ENCODE measurements around the gene MITF. TPM values are rescaled to one million over a fixed set of nuclear protein-coding genes. Genes with fewer than 3 reads are reported as not detected.

Gene MITF
- total RNA-seq, 2 experiments from 2014 or later = not detected

- POLR2A ChIA-PET = no interaction called here
These were observed 1.1 kb downstream of the MITF start for GRCh38 chr3:69740103-69741021.

GRCh38 chr3:69741032-69741767, 1.9 kb downstream of the MITF start:
- TF ChIP-seq CTCF (conservative IDR thresholded peaks at IDR 0.05; ENCODE audit: low read length) (no peak), EZH2phosphoT487 (IDR thresholded peaks at IDR 0.05; ENCODE audit: borderline replicate concordance, low read depth, low read length) (no peak)

More at GRCh38 chr3:69740103-69741021, 1.1 kb downstream of the MITF start:
- H3K36me3 ChIP-seq (ENCODE audit: insufficient read depth, low read length) = no peaks in the 10 kb centered on the region
- no peaks in the 10 kb centered on the region; the same call in 1 of the 2 replicates for H3K9me2 ChIP-seq (ENCODE audit: insufficient read depth, low read length)
- no peak for DNase-seq (ENCODE audit: low spot score)
- intact Hi-C loops (cut with micrococcal nuclease; ENCODE audit: unreplicated experiment) = no loop called here
- H3K79me2 ChIP-seq (ENCODE audit: insufficient read depth, low read depth, low read length) = no peaks in the 10 kb centered on the region
- H4K20me1 ChIP-seq (ENCODE audit: insufficient read depth, low read length) = no peaks in the 10 kb centered on the region
- no peak overlapping the region for H3K4me2 ChIP-seq (ENCODE audit: low read length)
- no peak overlapping the region for H3K27ac ChIP-seq (ENCODE audit: low read depth, low read length, poor library complexity, severe bottlenecking)
- H2AFZ ChIP-seq (ENCODE audit: low read length) = no peak overlapping the region
- TF ChIP-seq EZH2phosphoT487 (IDR thresholded peaks at IDR 0.05; ENCODE audit: borderline replicate concordance, low read depth, low read length) (no peak), CTCF (conservative IDR thresholded peaks at IDR 0.05; ENCODE audit: low read length) (no peak)
- H3K9me3 ChIP-seq (ENCODE audit: low read length) = no peaks in the 10 kb centered on the region
- no peaks in the 10 kb centered on the region for H3K4me1 ChIP-seq (ENCODE audit: insufficient read depth, low read length, poor library complexity, severe bottlenecking)
- CTCF ChIA-PET (ENCODE audit: unreplicated experiment) = no interaction called here
- no TSS peak for BruUV-seq (replicated peaks)
- no peak overlapping the region for H3K4me3 ChIP-seq (ENCODE audit: low read depth, low read length, poor library complexity, severe bottlenecking)

More at GRCh38 chr3:69741032-69741767, 1.9 kb downstream of the MITF start:
- Histone ChIP-seq H4K20me1 (ENCODE audit: insufficient read depth, low read length) (no peaks in the 10 kb centered on the region), H3K4me3 (ENCODE audit: low read depth, low read length, poor library complexity, severe bottlenecking) (no peak overlapping the region), H3K27ac (ENCODE audit: low read depth, low read length, poor library complexity, severe bottlenecking) (no peak overlapping the region), H3K9me2 (ENCODE audit: insufficient read depth, low read length) (no peaks in the 10 kb centered on the region; the same call in 1 of the 2 replicates), H3K4me2 (ENCODE audit: low read length) (no peak overlapping the region), H3K79me2 (ENCODE audit: insufficient read depth, low read depth, low read length) (no peaks in the 10 kb centered on the region), H3K4me1 (ENCODE audit: insufficient read depth, low read length, poor library complexity, severe bottlenecking) (no peaks in the 10 kb centered on the region), H2AFZ (ENCODE audit: low read length) (no peak overlapping the region), H3K36me3 (ENCODE audit: insufficient read depth, low read length) (no peaks in the 10 kb centered on the region), H3K9me3 (ENCODE audit: low read length) (no peaks in the 10 kb centered on the region)
- intact Hi-C loops (cut with micrococcal nuclease; ENCODE audit: unreplicated experiment) = no loop called here
- ChIA-PET POLR2A (interaction anchor here (0.6 kb wide), 1 partner anchor 346 kb away, joined by 3 read pairs; no protein-coding TSS in a partner anchor), CTCF (ENCODE audit: unreplicated experiment) (no interaction called here)
- DNase-seq (ENCODE audit: low spot score) = no peak
- no TSS peak for BruUV-seq (replicated peaks)
